ENCODE results near the gene PHKA2.

- TF ChIP-seq, protein P1, sequence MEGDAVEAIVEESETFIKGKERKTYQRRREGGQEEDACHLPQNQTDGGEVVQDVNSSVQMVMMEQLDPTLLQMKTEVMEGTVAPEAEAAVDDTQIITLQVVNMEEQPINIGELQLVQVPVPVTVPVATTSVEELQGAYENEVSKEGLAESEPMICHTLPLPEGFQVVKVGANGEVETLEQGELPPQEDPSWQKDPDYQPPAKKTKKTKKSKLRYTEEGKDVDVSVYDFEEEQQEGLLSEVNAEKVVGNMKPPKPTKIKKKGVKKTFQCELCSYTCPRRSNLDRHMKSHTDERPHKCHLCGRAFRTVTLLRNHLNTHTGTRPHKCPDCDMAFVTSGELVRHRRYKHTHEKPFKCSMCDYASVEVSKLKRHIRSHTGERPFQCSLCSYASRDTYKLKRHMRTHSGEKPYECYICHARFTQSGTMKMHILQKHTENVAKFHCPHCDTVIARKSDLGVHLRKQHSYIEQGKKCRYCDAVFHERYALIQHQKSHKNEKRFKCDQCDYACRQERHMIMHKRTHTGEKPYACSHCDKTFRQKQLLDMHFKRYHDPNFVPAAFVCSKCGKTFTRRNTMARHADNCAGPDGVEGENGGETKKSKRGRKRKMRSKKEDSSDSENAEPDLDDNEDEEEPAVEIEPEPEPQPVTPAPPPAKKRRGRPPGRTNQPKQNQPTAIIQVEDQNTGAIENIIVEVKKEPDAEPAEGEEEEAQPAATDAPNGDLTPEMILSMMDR (IDR thresholded peaks at IDR 0.05), result no peak
- TF ChIP-seq POLR2A (IDR thresholded peaks at IDR 0.05), result no peak
Observed at GRCh38 chrX:18885328-18886004, 98.4 kb downstream of the PHKA2 start.

Measured in right lobe of liver (tissue), 4 donors.